RCC 7860 (cell line): ENCODE measurements around the gene TMEM106B.
A peak's percentile ranks its signal among the peaks of the same experiment; 100 is the strongest.
"Not testable (repeated sequence)": the region's sequence is repeated elsewhere in the genome, so short reads cannot be mapped to it uniquely, and the experiment has no call there.

Source experiments
- DNase-seq: peaks from one replicate; pipeline ENCODE4 v3.0.0-alpha.2; 2015; ENCODE audit warnings: low spot score
- FAIRE-seq: peaks from 2 replicates; lab custom pipeline; 2012; peaks lifted over from hg19 to GRCh38; lab: Jason Lieb, UNC

The TMEM106B gene

DNA sequence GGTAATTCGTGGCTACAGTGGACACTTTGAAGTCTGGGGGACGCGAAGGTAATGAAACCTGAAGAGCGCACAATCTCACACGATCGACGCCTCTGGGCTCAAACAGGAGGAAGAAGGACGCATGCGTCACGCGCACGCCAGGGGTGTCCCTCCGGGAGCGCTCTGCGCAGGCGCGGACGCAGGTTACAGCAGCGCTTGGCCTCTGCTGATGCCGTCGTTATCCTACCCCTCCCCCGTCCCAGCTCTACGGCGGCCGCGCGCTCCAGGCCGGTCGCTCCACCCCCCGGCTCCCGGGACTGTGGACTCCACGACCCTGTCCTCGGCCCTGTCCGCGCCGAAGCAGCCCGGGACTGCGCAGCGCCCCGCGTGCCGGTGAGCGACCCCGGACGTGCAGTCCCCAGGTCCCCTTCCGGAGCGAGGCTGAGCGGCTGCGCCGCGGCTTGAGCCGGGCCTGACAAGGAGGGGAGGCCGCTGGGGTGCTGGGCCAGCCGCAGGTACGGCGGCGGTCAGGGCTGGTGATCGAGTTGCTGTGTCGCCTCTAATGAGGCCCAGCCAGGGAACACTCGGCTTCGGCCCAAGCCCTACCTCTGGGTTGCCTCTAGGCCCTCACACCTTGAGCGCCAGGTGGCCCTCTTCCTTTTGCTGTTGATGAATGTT, at the start of gene TMEM106B:
Gene TMEM106B (plus strand): TSS at position 241 of the 657 bp plus-strand sequence. CDS start 3,517 bp downstream, outside the sequence.
- DNase-seq (peak; percentile 89), FAIRE-seq (peak; percentile 60)

DNA sequence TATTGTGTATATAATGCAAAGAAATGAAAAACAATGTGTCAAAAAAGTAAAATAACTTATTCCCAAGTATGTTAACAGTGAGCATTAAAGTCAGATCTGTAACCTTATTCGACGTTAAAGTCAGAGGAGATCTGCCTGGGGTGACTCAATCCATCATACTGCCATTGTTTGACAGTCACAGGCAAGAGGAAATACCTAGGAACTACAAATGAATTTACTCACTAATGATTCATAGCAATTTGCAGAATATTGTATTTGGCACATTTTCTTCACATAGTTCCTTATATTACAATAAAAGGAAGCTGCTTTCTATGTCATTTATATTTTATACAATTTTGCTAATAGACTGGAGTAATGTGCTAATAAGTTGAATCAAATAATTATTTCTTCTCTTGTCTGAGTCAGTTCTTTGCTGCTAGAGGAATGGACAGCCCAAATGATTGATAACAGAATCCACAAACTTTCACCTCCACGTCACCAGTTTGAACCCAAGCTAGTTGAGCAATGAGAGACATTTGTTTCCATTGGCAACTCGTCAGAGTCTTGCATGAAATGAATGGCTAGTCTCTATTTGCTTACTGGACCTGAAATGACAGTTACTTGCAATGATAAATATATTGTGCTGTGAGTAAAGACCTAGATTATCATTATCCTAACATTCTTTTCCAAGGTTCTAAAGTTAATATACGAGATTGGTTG, 48.5 kb upstream of the TMEM106B start:
- DNase-seq = peak; percentile 67
- FAIRE-seq = peak; percentile 65

DNA sequence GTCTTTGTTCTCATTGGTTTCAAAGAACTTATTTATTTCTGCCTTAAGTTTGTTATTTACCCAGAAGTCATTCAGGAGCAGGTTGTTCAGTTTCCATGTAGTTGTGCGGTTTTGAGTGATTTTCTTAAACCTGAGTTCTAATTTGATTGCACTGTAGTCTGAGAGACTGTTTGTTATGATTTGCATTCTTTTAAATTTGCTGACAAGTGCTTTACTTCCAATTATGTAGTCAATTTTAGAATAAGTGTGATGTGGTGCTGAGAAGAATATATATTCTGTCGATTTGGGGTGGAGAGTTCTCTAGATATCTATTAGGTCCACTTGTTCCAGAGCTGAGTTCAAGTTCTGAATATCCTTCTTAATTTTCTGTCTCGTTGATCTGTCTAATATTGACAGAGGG, 43.0 kb upstream of the TMEM106B start:
- FAIRE-seq, DNase-seq: not testable (repeated sequence)

DNA sequence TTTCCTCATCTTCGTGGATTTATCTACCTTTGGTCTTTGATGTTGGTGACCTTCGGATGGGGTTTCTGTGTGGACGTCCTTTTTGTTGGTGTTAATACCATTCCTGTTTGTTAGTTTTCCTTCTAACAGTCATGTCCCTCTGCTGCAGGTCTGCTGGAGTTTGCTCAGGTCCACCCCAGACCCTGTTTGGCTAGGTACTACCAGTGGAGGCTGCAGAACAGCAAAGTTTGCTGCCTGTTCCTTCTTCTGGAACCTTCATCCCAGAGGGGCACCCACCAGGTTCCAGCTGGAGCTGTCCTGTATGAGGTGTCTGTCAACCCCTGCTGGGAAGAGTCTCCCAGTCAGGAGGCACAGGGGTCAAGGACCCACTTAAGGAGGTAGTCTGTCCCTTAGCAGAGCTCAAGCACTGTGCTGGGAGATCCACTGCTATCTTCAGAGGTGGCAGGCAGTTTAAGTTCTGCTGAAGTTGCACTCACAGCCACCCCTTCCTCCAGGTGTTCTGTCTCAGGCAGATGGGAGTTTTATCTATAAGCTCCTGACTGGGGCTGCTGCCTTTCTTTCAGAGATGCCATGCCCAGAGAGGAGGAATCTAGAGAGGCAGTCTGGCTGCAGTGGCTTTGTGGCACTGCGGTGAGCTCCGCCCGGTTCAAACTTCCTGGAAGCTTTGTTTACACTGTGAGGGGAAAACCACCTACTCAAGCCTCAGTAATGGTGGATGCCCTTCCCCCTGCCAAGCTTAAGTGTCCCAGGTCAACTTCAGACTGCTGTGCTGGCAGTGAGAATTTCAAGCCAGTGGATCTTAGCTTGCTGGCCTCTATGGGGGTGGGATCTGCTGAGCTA, 40.9 kb upstream of the TMEM106B start:
- not testable (repeated sequence) for FAIRE-seq, DNase-seq

DNA sequence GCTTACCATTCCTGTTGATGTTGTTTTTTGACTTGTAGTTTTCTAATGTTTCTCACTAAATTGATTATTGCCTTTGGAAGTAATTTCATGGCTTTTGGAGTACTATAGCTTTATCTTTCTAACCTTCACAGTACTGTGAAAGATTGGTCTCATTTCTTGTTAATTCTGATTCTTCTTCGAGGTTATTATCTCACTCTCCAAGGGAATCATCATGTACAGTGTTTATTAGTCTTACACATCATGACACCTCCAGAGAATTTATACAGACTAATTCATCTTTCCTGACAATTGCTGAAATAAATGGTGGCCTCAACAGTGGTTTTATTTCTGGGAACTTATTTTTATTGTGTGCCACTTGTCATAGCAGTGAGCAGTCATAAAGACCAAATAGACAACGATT, 37.4 kb upstream of the TMEM106B start:
- no peak for FAIRE-seq
- no peak for DNase-seq

DNA sequence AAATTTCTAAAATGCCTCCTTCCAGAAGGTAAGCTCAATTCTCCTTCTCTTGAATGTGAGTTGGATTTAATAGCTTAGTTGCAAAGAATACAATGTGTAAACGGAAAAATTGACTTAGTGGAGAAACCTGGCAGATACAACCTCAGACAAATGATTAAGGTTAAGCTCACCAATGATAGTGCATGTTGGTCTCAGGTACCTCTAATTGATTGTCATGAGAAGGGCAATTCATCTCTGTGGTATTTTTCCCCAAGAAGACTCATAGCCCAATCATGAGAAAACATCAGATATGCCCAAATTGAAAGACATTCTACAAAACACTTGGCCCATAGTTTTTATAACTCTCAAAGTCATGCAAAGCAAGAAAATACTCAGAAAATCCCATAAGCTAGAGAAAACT, 36.2 kb upstream of the TMEM106B start:
- DNase-seq (no peak), FAIRE-seq (no peak)

DNA sequence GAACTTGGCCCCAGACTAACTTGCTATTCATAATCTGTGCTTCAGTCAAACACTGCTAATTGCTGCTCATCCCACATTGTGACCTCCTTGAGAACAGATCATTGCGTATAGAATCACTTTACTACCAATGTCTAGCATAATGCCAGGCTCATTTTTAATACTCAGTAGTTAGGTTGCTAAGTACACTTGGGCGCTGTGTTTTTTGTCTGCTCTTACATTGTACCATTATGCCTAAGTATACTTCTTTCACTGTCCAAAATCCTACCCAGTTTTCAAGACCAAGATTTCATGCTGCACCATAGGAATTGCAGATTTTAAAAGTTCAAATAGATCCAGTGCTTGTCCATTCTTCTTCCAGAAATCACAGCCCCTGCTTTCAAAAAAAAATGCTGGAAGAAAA, 32.8 kb upstream of the TMEM106B start:
- DNase-seq (no peak), FAIRE-seq (no peak)

DNA sequence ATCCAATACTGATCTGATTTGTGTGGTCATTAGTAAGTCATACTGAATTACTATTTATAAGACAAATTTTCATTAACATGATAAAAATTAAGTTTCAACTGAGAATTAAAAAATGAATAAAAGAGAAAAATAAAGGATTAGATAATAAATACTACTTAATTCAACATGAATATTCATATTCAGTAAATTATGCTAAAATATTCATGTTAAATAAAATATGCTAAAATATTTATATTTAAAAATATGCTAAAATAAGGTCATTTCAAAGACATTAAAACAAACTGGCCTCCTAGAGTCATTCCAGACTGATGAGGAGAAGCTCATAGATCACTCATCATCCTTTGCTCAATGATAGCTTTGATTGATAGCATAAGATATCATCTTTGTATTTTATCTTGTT, 16.7 kb upstream of the TMEM106B start:
- peak; percentile 48 for FAIRE-seq

DNA sequence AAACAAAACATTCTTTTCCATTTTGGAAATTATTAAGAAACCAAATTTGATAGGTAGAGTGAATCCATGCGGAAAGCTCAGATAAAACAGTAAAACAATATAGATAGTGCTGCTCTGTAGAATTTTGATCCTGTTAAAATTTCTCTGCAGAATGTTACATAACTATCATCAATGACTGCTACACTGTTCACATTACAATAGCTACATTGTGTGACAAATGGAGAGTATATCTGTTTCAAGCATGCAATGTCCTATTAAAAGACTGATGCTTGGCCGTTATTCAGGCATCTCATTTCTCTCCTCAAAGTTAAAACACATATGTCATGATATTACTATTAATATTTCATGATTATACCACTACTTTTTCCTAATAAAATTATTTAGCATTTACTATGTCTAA, 14.7 kb upstream of the TMEM106B start:
- DNase-seq (no peak), FAIRE-seq (no peak)

More for the DNA sequence above, 16.7 kb upstream of the TMEM106B start:
- no peak for DNase-seq

DNA sequence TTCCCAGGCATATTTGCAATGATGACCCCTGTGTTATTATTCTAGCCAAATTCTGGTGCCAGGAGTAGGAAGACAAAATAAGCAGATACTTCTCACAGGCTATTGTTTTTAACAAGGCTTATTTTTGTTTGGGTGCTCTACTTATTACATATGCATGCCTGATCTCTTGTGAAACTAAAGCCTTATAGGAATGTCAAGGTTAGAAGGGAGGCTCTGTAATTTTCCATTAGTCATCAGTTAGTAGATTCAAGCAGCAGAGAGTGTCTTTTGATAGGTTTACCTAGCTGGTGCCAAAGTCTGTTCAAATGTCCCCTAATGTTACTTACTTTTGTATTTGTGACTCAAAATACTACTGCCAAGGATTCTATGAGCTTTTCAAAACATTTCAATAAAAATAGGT, 11.7 kb upstream of the TMEM106B start:
- DNase-seq = no peak
- FAIRE-seq = no peak

DNA sequence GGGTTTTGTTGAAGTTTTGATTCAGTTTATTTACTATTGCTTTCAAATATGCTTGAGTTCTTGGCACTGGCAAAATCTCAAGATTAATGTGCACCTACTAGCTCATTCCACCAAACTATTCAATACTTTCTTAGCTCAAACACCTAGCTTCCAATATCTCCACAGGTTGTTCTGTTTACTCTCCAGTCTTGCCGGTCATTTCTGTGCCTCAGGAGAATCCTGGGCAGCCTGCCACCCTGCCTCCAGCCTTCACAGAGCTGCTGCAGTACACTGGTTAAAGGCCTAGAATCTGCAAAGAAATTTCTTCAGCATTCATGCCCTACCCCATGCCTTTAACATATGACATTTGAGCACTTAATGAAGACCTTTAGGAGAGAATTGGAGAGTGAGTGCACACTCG, 4.0 kb upstream of the TMEM106B start:
- FAIRE-seq (no peak), DNase-seq (no peak)

DNA sequence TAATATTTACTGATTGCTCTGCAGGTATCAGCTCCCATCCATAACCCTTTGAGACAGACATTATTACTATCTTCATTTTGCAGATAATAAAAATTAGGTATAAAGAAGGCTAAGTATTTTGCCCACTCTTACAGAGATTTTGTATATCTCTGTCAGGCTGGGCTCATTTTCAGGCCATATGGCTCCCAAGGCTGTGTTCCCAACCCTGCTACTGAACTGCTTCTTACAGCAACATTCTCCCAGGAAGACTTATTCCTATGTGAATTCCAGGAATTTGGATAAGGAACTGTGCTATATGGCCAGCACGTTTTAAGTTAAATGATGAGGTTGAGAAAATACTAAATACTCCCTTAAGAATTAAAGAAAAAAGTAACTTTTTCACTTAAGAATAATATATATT, 1.9 kb upstream of the TMEM106B start:
- no peak for FAIRE-seq

DNA sequence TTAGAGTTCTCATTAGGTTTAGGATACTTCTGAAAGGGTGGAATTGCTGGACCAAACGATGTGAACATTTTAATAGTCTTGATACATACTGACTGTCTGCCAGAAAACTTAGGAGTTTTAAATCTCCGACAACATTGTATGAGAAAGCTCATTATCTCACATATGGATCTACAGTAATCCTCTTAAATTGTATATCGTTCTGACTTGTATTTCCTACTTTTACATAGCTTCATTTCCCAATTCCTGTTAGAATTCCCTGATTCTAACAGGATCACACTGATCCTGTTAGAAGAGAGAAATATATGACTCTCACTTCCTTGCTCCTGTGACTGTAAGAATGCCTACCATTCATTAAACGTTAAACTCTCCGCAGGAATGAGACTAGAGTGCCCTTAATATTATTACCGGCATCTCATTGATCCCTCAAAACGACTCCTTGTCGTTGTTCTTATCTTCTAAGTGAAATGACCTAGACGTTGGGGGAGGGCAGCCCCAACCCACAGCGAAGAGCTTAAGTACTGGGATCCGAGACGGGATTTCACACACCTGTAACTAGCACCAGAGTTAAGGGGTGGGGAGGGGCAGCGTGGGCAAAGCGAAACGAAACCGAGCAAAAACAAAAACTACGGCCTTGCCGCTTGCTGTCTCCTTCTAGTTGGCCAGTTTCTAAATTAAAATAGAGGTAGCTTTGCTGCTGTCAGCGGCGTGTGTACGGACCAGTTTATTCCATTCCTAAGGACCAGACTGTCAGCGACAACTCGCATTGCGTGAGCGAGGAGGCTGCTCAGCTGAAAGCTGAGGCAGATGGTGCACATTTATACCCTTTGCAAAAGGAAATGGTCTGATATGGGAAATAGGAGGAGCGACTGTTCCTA, 678 bp upstream of the TMEM106B start:
- FAIRE-seq (no peak), DNase-seq (no peak)

More for the DNA sequence above, 1.9 kb upstream of the TMEM106B start:
- DNase-seq = no peak

DNA sequence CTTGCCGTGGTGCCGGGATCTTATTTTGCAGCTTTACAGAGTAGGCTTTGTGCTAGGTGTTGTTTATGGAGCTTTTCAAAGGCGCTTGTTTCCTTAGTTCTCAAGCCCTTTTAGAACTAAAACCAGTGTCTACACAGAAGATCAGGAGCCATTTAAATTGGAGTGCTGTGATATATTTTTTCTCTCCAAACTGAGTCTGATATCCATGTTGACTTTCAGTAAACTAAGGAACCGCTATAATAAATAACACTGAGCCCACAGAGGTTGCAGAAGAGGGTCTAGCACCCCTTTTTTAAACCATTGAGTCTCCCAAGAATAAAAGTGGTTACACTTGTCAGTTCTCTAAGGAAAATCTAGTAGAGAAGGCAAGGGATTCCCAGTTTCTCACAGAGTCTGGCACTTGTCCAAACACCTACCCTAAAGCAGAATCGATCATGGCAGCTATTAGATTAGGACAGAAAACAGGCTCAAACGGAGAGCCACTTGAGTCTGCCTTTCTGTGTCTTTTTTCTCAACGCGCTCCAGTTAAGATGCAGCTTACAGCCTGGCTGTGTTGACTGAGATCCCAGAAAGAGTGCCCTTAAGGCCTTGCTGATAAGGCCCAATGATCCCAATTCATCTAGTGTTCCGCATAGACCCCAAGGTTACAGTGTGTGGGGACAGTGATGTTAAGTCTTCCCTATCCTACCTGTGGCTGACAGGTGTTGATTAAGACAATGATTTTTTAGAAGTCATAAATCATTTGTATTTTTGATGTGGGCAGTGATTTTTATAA, 804 bp downstream of the TMEM106B start:
- no peak for FAIRE-seq
- DNase-seq = no peak

DNA sequence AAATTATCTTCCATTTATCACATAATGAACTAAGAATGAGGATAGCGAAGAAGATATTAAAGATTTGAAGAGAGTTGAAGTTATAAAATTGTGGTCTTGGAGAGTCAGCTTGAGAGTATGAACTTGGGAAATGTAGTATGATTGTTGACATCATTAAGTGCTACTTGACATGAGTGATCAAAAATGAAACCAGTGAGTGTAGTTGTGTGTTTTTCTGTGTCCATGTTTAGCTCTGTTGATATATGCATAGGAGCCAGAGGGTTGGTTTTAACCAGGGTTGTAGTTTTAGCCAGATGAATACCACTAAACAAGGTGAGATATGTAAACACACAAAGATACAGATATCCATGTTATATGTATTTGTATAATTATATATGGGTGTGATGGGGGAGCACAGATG, 6.2 kb downstream of the TMEM106B start:
- no peak for DNase-seq
- no peak for FAIRE-seq

DNA sequence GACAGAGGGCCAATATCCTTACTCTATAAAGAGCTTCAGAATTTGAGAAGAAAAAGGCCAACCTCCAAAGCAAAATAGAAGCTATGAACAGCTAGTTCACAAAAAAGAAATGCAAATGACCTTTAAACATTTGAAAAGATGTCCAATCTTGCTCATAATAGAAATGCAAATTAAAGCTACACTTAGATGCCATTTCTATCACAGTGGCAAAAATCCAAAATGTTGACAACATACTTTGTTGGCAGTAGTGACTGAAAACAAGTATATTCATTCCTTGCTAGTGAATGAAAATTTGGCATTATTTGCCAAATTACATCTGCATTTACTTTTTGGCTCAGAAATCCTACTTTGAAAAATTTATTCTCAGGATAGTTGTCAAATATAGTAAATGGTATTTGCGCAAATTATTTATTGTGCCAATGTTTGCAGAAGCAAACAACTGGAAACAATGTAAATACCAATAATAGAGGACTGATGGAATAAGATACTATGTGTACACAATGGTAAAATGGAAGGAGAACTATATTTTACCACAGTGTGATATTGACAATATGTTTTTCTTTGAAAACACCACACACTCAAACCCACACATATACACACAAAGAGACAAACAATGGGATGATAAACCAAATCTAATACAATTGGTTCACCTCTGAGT, 9.4 kb downstream of the TMEM106B start:
- no peak for FAIRE-seq
- no peak for DNase-seq

DNA sequence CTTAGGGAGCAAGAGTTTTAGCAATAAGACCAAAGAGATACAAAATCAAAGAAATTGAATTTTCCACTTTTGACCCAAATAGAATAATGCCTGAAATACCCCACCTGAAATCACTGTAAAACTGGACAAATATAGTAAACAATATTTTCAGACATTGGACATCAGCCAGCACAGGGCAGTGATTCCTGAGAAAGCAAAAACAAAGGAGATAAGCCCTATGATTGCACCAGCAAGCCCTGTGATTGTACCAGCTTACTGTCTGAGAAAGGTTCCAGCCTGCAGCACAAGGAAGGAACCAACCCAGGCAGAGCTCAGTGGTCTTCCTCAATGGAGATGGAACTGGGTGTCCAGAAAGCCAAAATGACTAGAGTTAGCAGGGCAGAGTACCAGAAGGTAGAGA, 10.3 kb downstream of the TMEM106B start:
- DNase-seq = no peak
- no peak for FAIRE-seq

DNA sequence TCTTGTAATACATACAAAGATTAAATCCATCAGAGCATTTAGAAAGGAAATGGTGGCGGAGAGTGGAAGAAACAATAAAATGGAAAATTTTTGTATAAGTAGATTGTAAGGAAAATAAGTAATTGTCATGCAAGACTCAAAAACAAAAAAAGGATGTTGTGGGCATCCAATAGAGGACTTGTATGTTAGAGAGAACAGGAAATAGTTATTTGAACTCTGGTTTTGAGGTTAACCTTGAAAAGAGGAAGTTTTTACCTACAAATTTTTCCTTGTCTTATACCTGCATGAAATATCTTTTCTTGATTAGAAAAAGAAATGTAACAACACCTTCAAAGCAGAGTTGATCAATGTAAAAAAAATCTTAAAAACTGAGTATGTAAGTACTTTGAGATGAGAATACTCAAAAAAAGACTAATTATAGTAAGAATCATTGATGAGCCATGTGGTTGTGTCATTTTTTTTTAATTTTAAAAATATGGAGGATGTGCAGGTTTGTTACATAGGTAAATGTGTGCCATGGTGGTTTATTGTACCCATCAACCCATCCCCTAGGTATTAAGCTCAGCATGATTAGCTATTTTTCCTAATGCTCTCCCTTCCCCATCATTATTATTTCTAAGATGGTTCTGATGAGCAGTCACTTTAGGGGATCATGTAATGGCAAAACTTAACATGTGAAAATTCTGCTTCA, 11.9 kb downstream of the TMEM106B start:
- FAIRE-seq = no peak
- DNase-seq = no peak

DNA sequence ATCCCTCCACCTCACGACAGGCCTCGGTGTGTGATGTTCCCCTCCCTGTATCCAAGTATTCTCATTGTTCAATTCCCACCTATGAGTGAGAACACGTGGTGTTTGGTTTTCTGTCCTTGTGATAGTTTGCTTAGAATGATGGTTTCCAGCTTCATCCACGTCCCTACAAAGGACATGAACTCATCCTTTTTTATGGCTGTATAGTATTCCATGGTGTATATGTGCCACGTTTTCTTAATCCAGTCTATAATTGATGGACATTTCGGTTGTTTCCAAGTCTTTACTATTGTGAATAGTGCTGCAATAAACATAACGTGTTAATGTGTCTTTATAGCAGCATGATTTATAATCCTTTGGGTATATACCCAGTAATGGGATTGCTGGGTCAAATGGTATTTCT, 13.9 kb downstream of the TMEM106B start:
- not testable (repeated sequence) for FAIRE-seq, DNase-seq
